ENCODE measurements around the gene UBFD1.
"Not testable (repeated sequence)": the region's sequence is repeated elsewhere in the genome, so short reads cannot be mapped to it uniquely, and the experiment has no call there.

Gene UBFD1

GRCh38 chr16:23524886-23525285, 32.6 kb upstream of the UBFD1 start:
- no peak for DNase-seq

GRCh38 chr16:23527961-23528643, 29.4 kb upstream of the UBFD1 start:
- no peak for DNase-seq

GRCh38 chr16:23528644-23529310, 28.8 kb upstream of the UBFD1 start:
- DNase-seq = no peak

- DNase-seq = no peak
Observed at GRCh38 chr16:23530062-23530461, 27.5 kb upstream of the UBFD1 start.

- DNase-seq = no peak
Observed at GRCh38 chr16:23532448-23532847, 25.1 kb upstream of the UBFD1 start.

- no peak for DNase-seq
Observed at GRCh38 chr16:23534868-23535860, 22.4 kb upstream of the UBFD1 start.

GRCh38 chr16:23535901-23536300, 21.6 kb upstream of the UBFD1 start:
- no peak for DNase-seq

GRCh38 chr16:23537390-23537789, 20.1 kb upstream of the UBFD1 start:
- no peak for DNase-seq

GRCh38 chr16:23538919-23539278, 18.6 kb upstream of the UBFD1 start:
- DNase-seq = no peak

GRCh38 chr16:23539984-23540816, 17.3 kb upstream of the UBFD1 start:
- no peak for DNase-seq

- not testable (repeated sequence) for DNase-seq
Observed at GRCh38 chr16:23540817-23541178, 16.7 kb upstream of the UBFD1 start.

GRCh38 chr16:23544436-23544835, 13.1 kb upstream of the UBFD1 start:
- no peak for DNase-seq

- no peak for DNase-seq
Observed at GRCh38 chr16:23549938-23550337, 7.6 kb upstream of the UBFD1 start.

GRCh38 chr16:23552161-23552560, 5.4 kb upstream of the UBFD1 start:
- no peak for DNase-seq

GRCh38 chr16:23554536-23554935, 3.0 kb upstream of the UBFD1 start:
- no peak for DNase-seq

- peak in 14 of 56 donors; percentile 19 to 55 (median 46) for DNase-seq
Observed at GRCh38 chr16:23557779-23558702, 514 bp downstream of the UBFD1 start.

GRCh38 chr16:23561586-23561985, 4.1 kb downstream of the UBFD1 start:
- DNase-seq = no peak

GRCh38 chr16:23562505-23562904, 5.0 kb downstream of the UBFD1 start:
- DNase-seq = no peak

- no peak for DNase-seq
Observed at GRCh38 chr16:23563186-23563585, 5.7 kb downstream of the UBFD1 start.

Data from amygdala (tissue), 56 donors.